Measurements from ENCODE around the gene CSF2RB. TPM values are rescaled to one million over a fixed set of nuclear protein-coding genes. Genes with fewer than 3 reads are reported as not detected.

Gene CSF2RB
- total and polyA plus RNA-seq, 12 donors: 0.81 to 20.8 (median 1.7) TPM

- Histone ChIP-seq H3K27ac (peak overlapping the region in 1 of 10 donors; percentile 38), H3K36me3 (no peaks in the 10 kb centered on the region), H3K4me1 (peaks cover 0 to 31% (median 0%) of the 10 kb centered on the region in 9 donors), H3K4me3 (no peak overlapping the region), H3K27me3 (peaks cover 0 to 41% (median 16%) of the 10 kb centered on the region in 7 donors), H3K9me3 (peaks cover 0 to 26% (median 8%) of the 10 kb centered on the region in 11 donors)
- intact Hi-C loops (cut with DNase I): no loop called here
- ATAC-seq (no peak), DNase-seq (no peak)
- 65% methylated on average over 2 of the region's 2 CpGs for WGBS, 2 donors
- TF ChIP-seq CTCF (IDR thresholded peaks at IDR 0.05): no peak
These were observed 13.2 kb upstream of the CSF2RB start for GRCh38 chr22:36900225-36900624.

- peaks cover 0 to 31% (median 0%) of the 10 kb centered on the region in 9 donors for H3K4me1 ChIP-seq
- peaks cover 0 to 20% (median 2%) of the 10 kb centered on the region in 11 donors for H3K9me3 ChIP-seq
- no peaks in the 10 kb centered on the region for H3K36me3 ChIP-seq
- 8 to 15% methylated on average over 4 of the region's 4 CpGs for WGBS, 2 donors
- intact Hi-C loops (cut with DNase I): no loop called here
- no peak overlapping the region for H3K4me3 ChIP-seq
- H3K27ac ChIP-seq: peak overlapping the region in 1 of 10 donors; percentile 38
- ATAC-seq: no peak
- DNase-seq: no peak
- no peak for TF ChIP-seq CTCF (IDR thresholded peaks at IDR 0.05)
- H3K27me3 ChIP-seq: peaks cover 0 to 41% (median 19%) of the 10 kb centered on the region in 7 donors
These were observed 12.5 kb upstream of the CSF2RB start for GRCh38 chr22:36900880-36901279.

GRCh38 chr22:36901411-36902142 lies 11.9 kb upstream of the CSF2RB start:
- no peak for ATAC-seq
- H3K36me3 ChIP-seq: no peaks in the 10 kb centered on the region
- peak overlapping the region in 1 of 10 donors; percentile 38 for H3K27ac ChIP-seq
- no peak overlapping the region for H3K4me3 ChIP-seq
- DNase-seq: no peak
- H3K4me1 ChIP-seq: peaks cover 0 to 31% (median 0%) of the 10 kb centered on the region in 9 donors
- peaks cover 0 to 15% (median 2%) of the 10 kb centered on the region in 11 donors for H3K9me3 ChIP-seq
- intact Hi-C loops (cut with DNase I): no loop called here
- peaks cover 0 to 43% (median 19%) of the 10 kb centered on the region in 7 donors for H3K27me3 ChIP-seq
- no peak for TF ChIP-seq CTCF (IDR thresholded peaks at IDR 0.05)
- WGBS, 2 donors: 77 to 79% methylated on average over 13 of the region's 13 CpGs

- Histone ChIP-seq H3K27me3 (peaks cover 0 to 43% (median 19%) of the 10 kb centered on the region in 7 donors), H3K4me3 (no peak overlapping the region), H3K4me1 (peaks cover 0 to 31% (median 0%) of the 10 kb centered on the region in 9 donors), H3K27ac (no peak overlapping the region), H3K9me3 (peaks cover 0 to 15% (median 2%) of the 10 kb centered on the region in 11 donors), H3K36me3 (no peaks in the 10 kb centered on the region)
- 76 to 77% methylated on average over 8 of the region's 8 CpGs for WGBS, 2 donors
- intact Hi-C loops (cut with DNase I): no loop called here
- ATAC-seq (peak in 3 of 8 donors; percentile 37 to 73 (median 49)), DNase-seq (no peak)
- no peak for TF ChIP-seq CTCF (IDR thresholded peaks at IDR 0.05)
These were observed 11.1 kb upstream of the CSF2RB start for GRCh38 chr22:36902143-36902926.
